HG03521 (cell line): Measurements from ENCODE around the gene CLEC2L.

Experiments
- ATAC-seq: cut with Tn5 transposase; IDR thresholded peaks from one replicate; pipeline ENCODE4 v1.9.1; 2021; ENCODE audit warnings: mild to moderate bottlenecking, moderate library complexity; ENCODE audit not compliant: unreplicated experiment

The CLEC2L gene

GRCh38 chr7:139523199-139523941, at the start of gene CLEC2L:
TSS of gene CLEC2L (plus strand) at chr7:139523685. CDS start at chr7:139523928, 243 bp downstream.
- no peak for ATAC-seq

- ATAC-seq, result no peak
Observed at GRCh38 chr7:139476139-139476538, 47.3 kb upstream of the CLEC2L start.

- ATAC-seq, result no peak
Observed at GRCh38 chr7:139476891-139477290, 46.6 kb upstream of the CLEC2L start.

GRCh38 chr7:139479620-139480019, 43.9 kb upstream of the CLEC2L start:
- no peak for ATAC-seq

GRCh38 chr7:139481364-139481763, 42.1 kb upstream of the CLEC2L start:
- no peak for ATAC-seq

- ATAC-seq, result no peak
Observed at GRCh38 chr7:139482122-139482521, 41.4 kb upstream of the CLEC2L start.

GRCh38 chr7:139482662-139483466, 40.6 kb upstream of the CLEC2L start:
- peak; percentile 29 for ATAC-seq

- no peak for ATAC-seq
Observed at GRCh38 chr7:139487366-139488080, 36.0 kb upstream of the CLEC2L start.

- no peak for ATAC-seq
Observed at GRCh38 chr7:139488810-139489209, 34.7 kb upstream of the CLEC2L start.

GRCh38 chr7:139490130-139490529, 33.4 kb upstream of the CLEC2L start:
- no peak for ATAC-seq

GRCh38 chr7:139492293-139492692, 31.2 kb upstream of the CLEC2L start:
- no peak for ATAC-seq

GRCh38 chr7:139494835-139495579, 28.5 kb upstream of the CLEC2L start:
- peak; percentile 56 for ATAC-seq

- no peak for ATAC-seq
Observed at GRCh38 chr7:139495580-139496125, 27.8 kb upstream of the CLEC2L start.

- ATAC-seq, result no peak
Observed at GRCh38 chr7:139496528-139496927, 27.0 kb upstream of the CLEC2L start.

GRCh38 chr7:139500770-139501138, 22.7 kb upstream of the CLEC2L start:
- no peak for ATAC-seq

- ATAC-seq, result no peak
Observed at GRCh38 chr7:139502226-139502625, 21.3 kb upstream of the CLEC2L start.

GRCh38 chr7:139505563-139505962, 17.9 kb upstream of the CLEC2L start:
- no peak for ATAC-seq

- no peak for ATAC-seq
Observed at GRCh38 chr7:139509535-139509934, 13.9 kb upstream of the CLEC2L start.

GRCh38 chr7:139511315-139511714, 12.2 kb upstream of the CLEC2L start:
- ATAC-seq, result no peak

GRCh38 chr7:139515266-139515665, 8.2 kb upstream of the CLEC2L start:
- no peak for ATAC-seq

GRCh38 chr7:139521439-139521838, 2.0 kb upstream of the CLEC2L start:
- no peak for ATAC-seq
